NK-92 (cell line): Measurements from ENCODE around the gene HOXB6.

Source experiments
- DNase-seq: peaks from one replicate; lab custom pipeline; 2025; ENCODE audit not compliant: unreplicated experiment; lab: John Stamatoyannopoulos, UW

The HOXB6 gene

DNA sequence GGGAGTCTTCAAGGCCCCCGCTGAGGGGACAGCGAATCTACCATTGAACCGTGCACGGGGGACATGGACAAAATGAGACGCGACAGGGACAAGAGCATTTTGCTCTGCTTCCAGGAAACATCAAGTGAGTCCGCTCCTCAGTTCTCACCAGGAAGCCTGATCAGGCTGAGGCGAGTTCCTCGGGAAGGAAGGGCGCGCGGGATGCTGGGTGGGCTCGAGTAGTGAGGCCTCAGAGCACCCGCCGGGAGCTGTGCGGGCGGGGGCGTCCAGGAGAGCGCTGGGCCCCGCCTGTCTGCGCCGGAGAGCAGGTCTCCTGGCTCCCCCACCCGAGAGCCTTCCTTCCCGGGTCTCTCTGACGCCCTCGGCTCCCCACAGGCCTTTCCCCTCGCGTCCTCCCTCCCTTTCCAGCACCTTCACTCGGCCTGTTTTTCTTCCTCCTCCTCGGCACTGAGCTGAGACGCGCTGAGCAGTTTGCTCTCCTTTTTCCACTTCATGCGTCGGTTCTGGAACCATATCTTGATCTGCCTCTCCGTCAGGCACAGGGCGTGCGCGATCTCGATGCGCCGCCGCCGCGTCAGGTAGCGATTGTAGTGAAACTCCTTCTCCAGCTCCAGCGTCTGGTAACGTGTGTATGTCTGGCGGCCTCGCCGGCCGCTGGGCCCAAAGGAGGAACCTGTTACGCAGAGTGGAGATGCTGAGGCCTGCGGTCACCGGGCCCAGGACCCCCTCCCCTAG, 8.6 kb downstream of the HOXB6 start:
- no peak for DNase-seq

- DNase-seq: no peak
Measured at GRCh38 chr17:48595278-48595999, 9.3 kb downstream of the HOXB6 start.

- DNase-seq: no peak
Measured at GRCh38 chr17:48594538-48595277, 10.1 kb downstream of the HOXB6 start.

- no peak for DNase-seq
Measured at GRCh38 chr17:48593840-48594537, 10.8 kb downstream of the HOXB6 start.

DNA sequence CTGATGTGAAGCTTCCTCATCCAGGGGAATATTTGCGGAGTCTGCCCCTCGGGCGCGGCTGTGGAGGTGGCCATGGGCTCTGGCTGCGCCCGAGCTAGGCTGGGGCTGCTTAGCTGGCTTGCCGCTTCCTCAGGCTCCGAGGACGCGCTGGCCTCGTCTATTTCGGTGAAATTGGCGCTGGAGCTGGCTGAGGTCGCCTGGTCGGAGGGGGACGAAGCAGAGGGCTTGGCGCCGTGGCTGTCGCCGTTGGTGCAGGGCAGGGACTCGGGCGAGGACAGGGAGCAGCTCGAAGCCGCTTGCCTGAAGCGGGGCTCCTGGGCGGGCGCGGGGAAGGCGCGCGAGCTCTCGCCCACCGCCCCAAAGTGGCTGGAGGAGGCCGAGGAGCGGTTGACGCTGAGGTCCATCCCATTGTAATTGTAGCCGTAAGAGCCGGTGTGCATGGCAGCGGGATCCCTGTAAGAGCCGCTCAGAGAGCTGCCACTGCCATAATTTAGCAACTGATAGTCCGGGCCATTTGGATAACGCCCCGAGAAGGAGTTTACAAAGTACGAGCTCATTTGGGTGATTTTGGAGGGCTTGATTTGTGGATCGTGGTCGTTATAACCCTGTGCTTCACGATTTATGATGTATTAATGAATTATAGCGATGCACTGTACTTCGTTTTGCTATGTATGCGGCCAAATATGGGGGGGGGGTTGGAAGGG, 11.5 kb downstream of the HOXB6 start, which contains the start of gene HOXB5:
TSS of gene HOXB5 (minus strand) at position 654 of the 704 bp plus-strand sequence. CDS start at position 557, 97 bp downstream.
- DNase-seq: no peak

- DNase-seq: no peak
Measured at GRCh38 chr17:48592577-48592976, 12.2 kb downstream of the HOXB6 start.

DNA sequence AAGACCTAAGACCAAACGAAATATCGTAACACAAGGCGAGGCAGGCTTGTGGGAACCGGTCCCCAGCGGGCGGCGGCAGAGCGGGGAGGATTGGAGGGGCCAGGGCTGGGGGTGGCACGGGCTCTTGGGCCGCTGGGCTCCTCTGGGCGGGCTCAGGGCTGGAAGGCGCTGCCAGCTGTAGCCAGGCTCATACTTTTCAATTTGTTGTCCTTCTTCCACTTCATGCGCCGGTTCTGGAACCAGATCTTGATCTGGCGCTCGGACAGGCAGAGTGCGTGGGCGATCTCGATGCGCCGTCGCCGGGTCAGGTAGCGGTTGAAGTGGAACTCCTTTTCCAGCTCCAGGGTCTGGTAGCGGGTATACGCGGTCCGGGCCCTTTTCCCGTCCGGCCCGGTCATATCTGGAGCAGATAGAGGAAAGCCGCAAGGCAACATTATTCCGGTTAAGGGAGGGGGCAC, 12.7 kb downstream of the HOXB6 start:
- DNase-seq: no peak

GRCh38 chr17:48591255-48592056, 13.3 kb downstream of the HOXB6 start:
- no peak for DNase-seq

DNA sequence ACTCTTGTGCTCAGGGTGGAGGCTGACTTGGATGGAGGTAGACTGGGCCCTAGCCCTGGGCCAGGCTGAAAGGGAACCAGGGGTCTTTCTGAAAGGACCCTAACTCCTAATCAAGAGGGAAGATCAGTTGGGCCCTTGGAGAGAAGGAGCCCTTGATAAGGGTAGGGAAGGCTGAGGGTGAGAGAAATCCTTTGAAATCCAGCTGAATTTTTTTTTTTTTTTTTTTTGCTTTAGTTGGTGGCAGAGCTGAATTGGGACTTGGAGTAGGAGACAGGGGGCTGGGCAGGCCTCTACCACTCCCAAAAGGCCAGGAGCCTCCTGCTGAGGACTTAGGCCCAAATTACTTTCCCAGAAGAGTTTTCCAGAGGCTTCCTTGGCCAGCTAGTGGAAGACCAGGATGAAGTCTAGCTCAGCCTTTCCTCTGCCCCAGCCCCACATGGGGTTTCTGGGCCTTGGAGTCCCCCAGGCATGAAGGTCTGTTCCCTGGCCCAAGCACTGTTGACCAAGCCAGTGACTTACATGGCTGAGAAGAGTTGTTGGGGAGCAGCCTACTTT, 14.1 kb downstream of the HOXB6 start:
- no peak for DNase-seq

DNA sequence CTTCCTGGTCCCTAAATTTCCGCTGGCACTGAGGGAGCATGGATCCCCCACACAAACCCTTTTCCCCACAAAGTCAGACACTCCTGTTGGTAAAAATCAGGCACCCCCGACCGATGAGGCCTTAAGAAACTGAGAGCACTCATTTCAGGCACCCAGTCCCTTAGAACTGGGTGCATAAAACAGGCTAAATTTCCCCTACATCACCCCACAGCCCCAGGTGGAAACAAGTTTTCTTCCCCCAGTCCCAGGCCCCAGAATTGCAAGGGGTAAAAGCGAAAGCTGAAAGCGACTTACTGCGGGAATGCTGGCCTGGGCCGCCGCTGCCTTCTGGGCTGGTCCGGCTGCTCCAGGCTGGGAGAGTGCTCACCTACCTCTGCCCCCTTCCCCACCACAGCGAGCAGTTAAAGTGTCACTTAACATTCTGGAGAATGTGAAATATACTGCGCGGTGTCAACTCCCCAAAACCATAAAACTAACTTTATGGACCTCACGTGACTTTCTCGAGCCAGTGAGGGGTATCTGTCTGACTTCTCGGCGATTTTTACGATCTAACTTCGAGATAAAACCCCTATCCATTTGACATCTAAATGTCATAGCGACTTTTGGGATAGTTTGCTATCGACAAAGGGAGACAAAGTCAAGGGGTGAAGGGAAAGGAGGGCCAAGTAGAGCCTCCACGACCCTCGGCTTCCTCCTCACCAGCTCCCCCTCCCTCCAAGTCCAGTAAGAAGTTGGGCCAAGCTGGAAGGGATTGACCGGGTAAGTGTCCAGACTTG, 14.8 kb downstream of the HOXB6 start, which contains the start of gene HOXB3:
TSS of gene HOXB3 (minus strand) at position 411 of the 776 bp plus-strand sequence. CDS start 37,767 bp downstream, outside the sequence.
- no peak for DNase-seq

- no peak for DNase-seq
Measured at GRCh38 chr17:48589060-48589830, 15.5 kb downstream of the HOXB6 start.

DNA sequence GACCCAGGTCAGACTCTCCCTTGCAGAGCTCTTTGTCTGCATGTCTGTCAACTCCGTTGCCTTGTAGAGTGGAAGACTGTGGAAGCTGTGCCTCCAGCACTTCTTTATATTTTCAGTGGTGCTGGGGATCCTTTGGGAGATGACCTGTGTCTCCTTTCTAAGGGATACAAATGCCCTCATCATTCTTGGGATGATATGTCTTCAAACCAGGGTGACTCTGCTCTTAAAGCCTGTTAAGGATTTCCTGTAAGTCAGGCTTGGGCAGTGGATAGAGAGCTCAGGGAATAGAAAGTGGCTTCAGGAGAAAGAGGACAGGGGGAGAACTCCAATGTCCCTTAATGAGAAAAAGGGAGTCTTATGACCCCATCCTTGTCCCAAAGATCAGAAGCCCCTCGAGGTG, 16.3 kb downstream of the HOXB6 start:
- no peak for DNase-seq

GRCh38 chr17:48588074-48588415, 16.7 kb downstream of the HOXB6 start:
- DNase-seq: no peak

DNA sequence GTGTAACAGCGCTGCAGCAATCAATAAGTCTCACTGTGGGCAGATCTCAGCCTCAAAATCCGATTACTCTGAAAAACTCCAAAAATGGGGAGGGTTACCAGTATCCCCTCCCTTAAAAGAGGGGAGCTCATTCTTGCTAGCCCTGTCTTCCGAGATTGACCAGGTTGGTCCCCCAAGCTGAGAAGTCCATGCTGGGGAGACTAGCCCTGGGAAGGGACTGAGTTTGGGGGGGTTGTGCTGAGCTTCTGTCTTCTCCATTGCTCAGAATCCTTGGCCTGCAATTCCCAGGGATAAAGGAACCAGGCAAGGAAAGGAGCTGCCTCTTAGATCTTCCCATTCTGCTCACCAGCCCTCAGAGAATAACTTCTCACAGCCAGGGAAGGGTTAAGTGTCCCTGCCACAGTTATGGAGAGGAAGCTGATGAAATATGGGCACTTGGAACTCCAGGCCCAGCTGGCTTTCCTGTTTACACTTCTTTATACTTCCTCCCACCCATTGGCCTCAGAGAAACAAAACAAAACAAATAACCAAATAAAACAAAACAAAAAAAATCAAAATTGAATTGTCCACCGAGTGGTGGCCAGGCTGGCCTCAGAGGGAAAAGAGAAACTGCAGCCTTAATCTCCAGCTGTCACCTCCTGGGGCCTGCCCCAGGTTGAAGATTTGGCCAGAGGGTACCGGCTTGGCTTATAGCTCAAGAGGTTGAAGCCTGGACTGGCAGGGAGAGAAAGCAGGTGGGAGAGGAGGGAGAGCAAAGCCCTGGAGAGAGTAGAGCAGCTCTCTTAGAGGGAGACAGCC, 17.3 kb downstream of the HOXB6 start:
- DNase-seq: no peak

GRCh38 chr17:48586355-48587258, 18.2 kb downstream of the HOXB6 start:
- DNase-seq: no peak

DNA sequence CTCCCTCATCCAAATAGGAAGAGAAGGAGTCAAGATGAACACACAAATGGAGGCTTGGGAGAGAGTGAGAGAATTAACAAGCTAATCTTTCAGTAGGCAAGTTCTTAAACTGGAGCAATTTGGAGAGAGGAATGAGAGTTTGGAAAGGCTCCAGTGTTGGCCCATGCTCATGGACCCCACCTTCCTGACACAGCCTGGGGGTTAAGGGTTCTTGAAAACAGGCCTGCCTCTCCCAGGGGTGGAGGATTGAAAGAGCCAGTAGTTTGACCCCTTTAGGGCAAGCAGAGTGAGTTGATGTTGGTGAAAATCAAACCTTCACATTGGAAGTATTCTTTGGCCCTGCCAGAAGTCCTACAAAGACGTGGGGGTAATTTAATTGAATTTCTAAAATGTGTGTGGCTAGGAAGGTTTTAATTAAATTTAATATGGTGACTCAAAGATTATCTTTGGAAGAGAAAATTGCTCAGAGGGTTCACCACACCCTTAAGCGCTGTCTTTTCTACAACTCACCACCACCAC, 20.5 kb downstream of the HOXB6 start:
- no peak for DNase-seq
